Muscle layer of duodenum (tissue), 2 donors: Measurements from ENCODE around the gene FCHSD2.
"Not testable (repeated sequence)": the region's sequence is repeated elsewhere in the genome, so short reads cannot be mapped to it uniquely, and the experiment has no call there.

Experiments
- H3K27ac ChIP-seq: one replicate; pipeline ENCODE4 v1.7.0; 2013; ENCODE audit warnings: mild to moderate bottlenecking, low read length
- H3K27me3 ChIP-seq: one replicate; pipeline ENCODE4 v1.7.0; 2013; ENCODE audit warnings: low read depth, mild to moderate bottlenecking, control low read depth, low read length
- H3K36me3 ChIP-seq, 2 donors: one replicate each; pipeline ENCODE4 v1.7.0; 2013; ENCODE audit warnings: low read length in 2 of 2, control low read depth in 1 of 2, mild to moderate bottlenecking in 1 of 2; ENCODE audit not compliant: insufficient read depth in 2 of 2, control insufficient read depth in 1 of 2
- H3K4me1 ChIP-seq, 2 donors: one replicate each; pipeline ENCODE4 v1.7.0; 2013; ENCODE audit warnings: low read length in 2 of 2, mild to moderate bottlenecking in 2 of 2, control low read depth in 1 of 2, moderate library complexity in 1 of 2; ENCODE audit not compliant: insufficient read depth in 2 of 2, control insufficient read depth in 1 of 2
- H3K4me3 ChIP-seq, 2 donors: one replicate each; pipeline ENCODE4 v1.7.0; 2013; ENCODE audit warnings: low read length in 2 of 2, low read depth in 1 of 2, mild to moderate bottlenecking in 1 of 2
- H3K9me3 ChIP-seq, 2 donors: one replicate each; pipeline ENCODE4 v1.7.0; 2013; ENCODE audit warnings: low read length in 2 of 2, control low read depth in 1 of 2, mild to moderate bottlenecking in 1 of 2; ENCODE audit not compliant: control insufficient read depth in 1 of 2
- donor health status: healthy.

Gene FCHSD2

GRCh38 chr11:72860592-72860991, 281.5 kb downstream of the FCHSD2 start:
- H3K36me3 ChIP-seq = peaks cover 0 to 2% of the 10 kb centered on the region in 2 donors
- no peaks in the 10 kb centered on the region for H3K27me3 ChIP-seq
- no peak overlapping the region for H3K27ac ChIP-seq
- no peaks in the 10 kb centered on the region for H3K9me3 ChIP-seq
- peaks cover 0 to 32% of the 10 kb centered on the region in 2 donors for H3K4me1 ChIP-seq
- H3K4me3 ChIP-seq = no peak overlapping the region

GRCh38 chr11:72860010-72860409, 282.1 kb downstream of the FCHSD2 start:
- Histone ChIP-seq H3K27ac (no peak overlapping the region), H3K4me1 (peaks cover 0 to 26% of the 10 kb centered on the region in 2 donors)

DNA sequence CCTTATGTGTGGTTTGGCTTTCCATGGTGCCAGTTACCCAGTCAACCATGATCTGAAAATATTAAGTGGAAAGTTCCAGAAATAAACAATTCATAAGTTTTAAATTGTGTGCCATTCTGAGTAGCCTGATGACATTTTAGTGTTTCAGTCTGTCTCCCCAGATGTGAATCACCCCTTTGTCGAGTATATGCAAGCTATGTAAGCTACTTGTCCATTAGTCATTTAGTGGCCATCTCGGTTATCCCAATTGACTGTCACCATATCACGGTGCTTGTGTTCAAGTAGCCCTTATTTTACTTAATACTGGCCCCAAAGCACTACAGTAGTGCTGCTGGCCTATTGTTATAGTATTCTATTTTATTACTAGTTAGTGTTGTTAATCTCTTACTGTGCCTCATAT, 283.0 kb downstream of the FCHSD2 start:
- Histone ChIP-seq H3K4me1 (peaks cover 0 to 17% of the 10 kb centered on the region in 2 donors), H3K4me3 (no peak overlapping the region), H3K36me3 (peaks cover 0 to 2% of the 10 kb centered on the region in 2 donors), H3K9me3 (no peaks in the 10 kb centered on the region), H3K27ac (no peak overlapping the region), H3K27me3 (no peaks in the 10 kb centered on the region)

More at GRCh38 chr11:72860010-72860409, 282.1 kb downstream of the FCHSD2 start:
- no peaks in the 10 kb centered on the region for H3K9me3 ChIP-seq
- no peak overlapping the region for H3K4me3 ChIP-seq
- H3K27me3 ChIP-seq = no peaks in the 10 kb centered on the region
- peaks cover 0 to 2% of the 10 kb centered on the region in 2 donors for H3K36me3 ChIP-seq

DNA sequence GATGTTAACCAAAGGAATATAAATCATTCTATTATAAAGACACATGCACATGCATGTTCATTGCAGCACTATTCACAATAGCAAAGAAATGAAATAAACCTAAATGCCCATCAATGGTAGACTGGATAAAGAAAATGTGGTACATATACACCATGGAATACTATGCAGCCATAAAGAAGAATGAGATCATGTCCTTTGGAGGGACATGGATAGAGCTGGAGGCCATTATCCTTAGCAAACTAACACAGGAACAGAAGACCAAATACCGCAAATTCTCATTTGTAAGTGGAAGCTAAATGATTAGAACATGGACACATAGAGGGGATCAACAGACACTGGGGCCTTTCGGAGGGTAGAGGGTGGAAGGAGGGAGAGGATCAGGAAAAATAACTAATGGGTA, 283.9 kb downstream of the FCHSD2 start:
- H3K36me3 ChIP-seq, H3K27me3 ChIP-seq, H3K4me3 ChIP-seq, H3K27ac ChIP-seq, H3K9me3 ChIP-seq: not testable (repeated sequence)
- H3K4me1 ChIP-seq = peaks cover 0 to 14% of the 10 kb centered on the region in 2 donors

DNA sequence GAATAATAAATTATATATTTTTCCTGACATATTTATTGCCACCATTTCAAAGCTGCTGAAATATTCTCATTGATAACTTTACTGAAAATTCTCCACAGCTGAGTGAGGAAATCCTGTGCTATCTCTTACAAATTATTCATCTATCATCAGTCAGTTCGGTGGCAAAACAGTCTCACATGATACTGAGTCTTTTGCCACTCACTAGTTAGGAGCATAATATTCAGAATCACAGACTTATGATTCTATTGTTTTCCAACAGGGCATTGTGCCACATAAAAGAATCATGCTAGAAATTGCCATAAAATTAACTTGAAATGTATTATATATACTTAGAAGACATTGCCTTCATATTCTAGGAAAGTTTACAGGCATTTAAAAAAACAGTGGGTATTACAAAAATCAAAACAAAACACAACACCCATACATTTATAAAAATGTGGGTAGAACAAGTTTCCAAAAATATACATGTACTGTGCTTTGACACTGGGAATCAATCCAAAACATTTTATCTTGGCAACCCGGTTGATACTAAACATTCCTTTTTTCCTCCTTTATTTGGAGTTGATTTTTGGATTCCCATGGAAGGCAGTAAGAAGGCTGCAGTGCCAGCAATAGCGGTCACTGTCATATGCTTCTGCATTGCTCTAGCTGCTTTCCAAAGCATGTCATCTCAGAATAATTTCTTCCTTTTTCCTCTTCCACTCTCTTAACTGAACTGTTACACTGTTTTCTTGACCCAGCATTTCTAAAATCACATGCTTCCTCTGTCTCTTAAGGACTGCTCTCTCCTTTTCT, 285.4 kb downstream of the FCHSD2 start:
- Histone ChIP-seq H3K9me3 (no peaks in the 10 kb centered on the region), H3K4me3 (no peak overlapping the region), H3K27me3 (no peaks in the 10 kb centered on the region), H3K27ac (no peak overlapping the region), H3K4me1 (peaks cover 0 to 14% of the 10 kb centered on the region in 2 donors), H3K36me3 (peaks cover 0 to 2% of the 10 kb centered on the region in 2 donors)

- no peaks in the 10 kb centered on the region for H3K9me3 ChIP-seq
- H3K4me3 ChIP-seq = no peak overlapping the region
- H3K27ac ChIP-seq = no peak overlapping the region
- no peaks in the 10 kb centered on the region for H3K27me3 ChIP-seq
- H3K4me1 ChIP-seq = peaks cover 0 to 14% of the 10 kb centered on the region in 2 donors
- H3K36me3 ChIP-seq = peaks cover 0 to 2% of the 10 kb centered on the region in 2 donors
Measured at GRCh38 chr11:72856065-72856464, 286.1 kb downstream of the FCHSD2 start.

GRCh38 chr11:72851726-72852125, 290.4 kb downstream of the FCHSD2 start:
- peaks cover 0 to 6% of the 10 kb centered on the region in 2 donors for H3K36me3 ChIP-seq
- no peak overlapping the region for H3K27ac ChIP-seq
- H3K4me1 ChIP-seq = peaks cover 0 to 7% of the 10 kb centered on the region in 2 donors
- H3K4me3 ChIP-seq = no peak overlapping the region
- no peaks in the 10 kb centered on the region for H3K9me3 ChIP-seq
- H3K27me3 ChIP-seq = no peaks in the 10 kb centered on the region

- no peaks in the 10 kb centered on the region for H3K9me3 ChIP-seq
- no peak overlapping the region for H3K27ac ChIP-seq
- H3K27me3 ChIP-seq = no peaks in the 10 kb centered on the region
- peaks cover 0 to 6% of the 10 kb centered on the region in 2 donors for H3K36me3 ChIP-seq
- peaks cover 0 to under 1% of the 10 kb centered on the region in 2 donors for H3K4me1 ChIP-seq
- no peak overlapping the region for H3K4me3 ChIP-seq
Measured at GRCh38 chr11:72850832-72851231, 291.3 kb downstream of the FCHSD2 start.

DNA sequence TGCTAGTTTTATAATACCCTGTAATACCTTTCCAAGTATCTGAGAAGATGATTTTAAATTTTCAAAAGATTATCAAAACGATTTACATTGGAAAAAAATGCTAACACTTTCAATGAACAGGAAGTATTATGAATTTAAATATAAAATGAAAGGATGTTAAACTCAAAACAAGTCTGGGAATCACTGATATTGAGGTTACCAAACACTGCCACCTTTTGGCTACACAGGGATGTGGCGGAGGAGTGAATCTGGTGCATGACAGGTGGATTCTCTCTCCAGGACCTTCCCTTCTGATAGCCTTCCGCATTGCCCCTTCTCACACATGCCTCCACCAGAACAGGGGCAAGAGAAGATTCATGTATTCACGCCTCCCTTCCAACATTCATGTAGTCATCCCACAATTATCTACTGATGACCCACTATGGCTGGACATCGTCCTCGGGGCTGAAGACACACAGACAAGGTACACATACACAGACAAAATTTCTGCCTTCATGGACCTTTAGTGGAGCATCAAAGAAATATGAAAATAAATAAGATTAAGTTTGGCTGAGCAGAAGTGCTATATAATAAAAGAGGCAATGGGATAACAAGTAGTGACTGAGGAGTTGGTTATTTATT, 293.2 kb downstream of the FCHSD2 start:
- Histone ChIP-seq H3K4me1 (peaks cover 0 to 8% of the 10 kb centered on the region in 2 donors), H3K27me3 (no peaks in the 10 kb centered on the region), H3K36me3 (peaks cover 0 to 6% of the 10 kb centered on the region in 2 donors), H3K27ac (no peak overlapping the region), H3K9me3 (no peaks in the 10 kb centered on the region), H3K4me3 (no peak overlapping the region)

DNA sequence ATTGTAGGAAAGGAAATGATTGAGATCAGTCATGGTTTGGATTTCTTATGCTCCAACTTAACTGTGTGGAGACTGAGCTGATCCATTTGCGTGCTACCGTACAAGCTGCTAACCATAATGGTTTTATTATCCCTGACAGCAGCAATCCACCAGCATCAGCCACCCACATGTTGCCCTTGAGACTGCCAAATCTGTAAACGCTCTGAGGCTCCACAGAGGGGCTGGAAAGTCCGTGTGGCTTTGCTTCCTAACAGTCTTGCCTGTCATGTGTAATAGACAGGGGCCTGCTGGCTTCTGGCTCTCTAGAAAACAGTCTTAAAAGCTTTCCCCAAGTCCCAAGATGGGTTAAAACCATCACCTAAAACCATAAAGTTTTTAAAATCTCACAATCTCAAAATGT, 297.8 kb downstream of the FCHSD2 start:
- Histone ChIP-seq H3K27ac (no peak overlapping the region), H3K4me3 (no peak overlapping the region), H3K4me1 (peaks cover 0 to 9% of the 10 kb centered on the region in 2 donors), H3K36me3 (peaks cover 25 to 37% of the 10 kb centered on the region in 2 donors), H3K9me3 (no peaks in the 10 kb centered on the region), H3K27me3 (no peaks in the 10 kb centered on the region)

- no peaks in the 10 kb centered on the region for H3K9me3 ChIP-seq
- H3K4me3 ChIP-seq = no peak overlapping the region
- peaks cover 0 to 9% of the 10 kb centered on the region in 2 donors for H3K4me1 ChIP-seq
- H3K36me3 ChIP-seq = peaks cover 28 to 51% of the 10 kb centered on the region in 2 donors
- no peaks in the 10 kb centered on the region for H3K27me3 ChIP-seq
- no peak overlapping the region for H3K27ac ChIP-seq
Measured at GRCh38 chr11:72842653-72843330, 299.3 kb downstream of the FCHSD2 start.
